ENCODE data around the gene GID4. TPM values are rescaled to one million over a fixed set of nuclear protein-coding genes. Genes with fewer than 3 reads are reported as not detected.

The GID4 gene
- total RNA-seq, 4 donors from 2014 or later: 13.9 to 23.5 (median 17.6) TPM

GRCh38 chr17:18105595-18105994, 66.4 kb downstream of the GID4 start:
- DNase-seq (ENCODE audit: low spot score in 2 of 2): no peak
- no peak for TF ChIP-seq POLR2A (IDR thresholded peaks at IDR 0.05)
- TF ChIP-seq, protein P1, sequence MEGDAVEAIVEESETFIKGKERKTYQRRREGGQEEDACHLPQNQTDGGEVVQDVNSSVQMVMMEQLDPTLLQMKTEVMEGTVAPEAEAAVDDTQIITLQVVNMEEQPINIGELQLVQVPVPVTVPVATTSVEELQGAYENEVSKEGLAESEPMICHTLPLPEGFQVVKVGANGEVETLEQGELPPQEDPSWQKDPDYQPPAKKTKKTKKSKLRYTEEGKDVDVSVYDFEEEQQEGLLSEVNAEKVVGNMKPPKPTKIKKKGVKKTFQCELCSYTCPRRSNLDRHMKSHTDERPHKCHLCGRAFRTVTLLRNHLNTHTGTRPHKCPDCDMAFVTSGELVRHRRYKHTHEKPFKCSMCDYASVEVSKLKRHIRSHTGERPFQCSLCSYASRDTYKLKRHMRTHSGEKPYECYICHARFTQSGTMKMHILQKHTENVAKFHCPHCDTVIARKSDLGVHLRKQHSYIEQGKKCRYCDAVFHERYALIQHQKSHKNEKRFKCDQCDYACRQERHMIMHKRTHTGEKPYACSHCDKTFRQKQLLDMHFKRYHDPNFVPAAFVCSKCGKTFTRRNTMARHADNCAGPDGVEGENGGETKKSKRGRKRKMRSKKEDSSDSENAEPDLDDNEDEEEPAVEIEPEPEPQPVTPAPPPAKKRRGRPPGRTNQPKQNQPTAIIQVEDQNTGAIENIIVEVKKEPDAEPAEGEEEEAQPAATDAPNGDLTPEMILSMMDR (IDR thresholded peaks at IDR 0.05): no peak
- TF ChIP-seq EP300 (IDR thresholded peaks at IDR 0.05): no peak
- TF ChIP-seq POLR2AphosphoS5 (IDR thresholded peaks at IDR 0.05): no peak
- H3K27ac ChIP-seq: no peak overlapping the region
- no peak overlapping the region for H3K4me3 ChIP-seq
- WGBS: 82% methylated on average over 6 of the region's 6 CpGs
- no peaks in the 10 kb centered on the region for H3K9me3 ChIP-seq
- H3K36me3 ChIP-seq: peaks cover 66% of the 10 kb centered on the region
- H3K27me3 ChIP-seq: no peaks in the 10 kb centered on the region
- no peaks in the 10 kb centered on the region for H3K4me1 ChIP-seq

- no peak for DNase-seq (ENCODE audit: low spot score in 2 of 2)
- Histone ChIP-seq H3K27ac (no peak overlapping the region), H3K4me3 (no peak overlapping the region), H3K27me3 (no peaks in the 10 kb centered on the region), H3K4me1 (no peaks in the 10 kb centered on the region), H3K9me3 (no peaks in the 10 kb centered on the region), H3K36me3 (peaks cover 60% of the 10 kb centered on the region)
- TF ChIP-seq POLR2AphosphoS5 (IDR thresholded peaks at IDR 0.05): no peak
- no peak for TF ChIP-seq POLR2A (IDR thresholded peaks at IDR 0.05)
- TF ChIP-seq, protein P1 (IDR thresholded peaks at IDR 0.05): no peak
- no peak for TF ChIP-seq EP300 (IDR thresholded peaks at IDR 0.05)
- WGBS: 80% methylated on average over 8 of the region's 9 CpGs
Measured at GRCh38 chr17:18106211-18106610, 67.0 kb downstream of the GID4 start.

GRCh38 chr17:18107061-18107790, 68.0 kb downstream of the GID4 start:
- Histone ChIP-seq H3K27me3 (no peaks in the 10 kb centered on the region), H3K4me1 (no peaks in the 10 kb centered on the region), H3K9me3 (no peaks in the 10 kb centered on the region), H3K4me3 (no peak overlapping the region), H3K27ac (no peak overlapping the region), H3K36me3 (peaks cover 50% of the 10 kb centered on the region)
- DNase-seq (ENCODE audit: low spot score in 2 of 2): no peak
- 84% methylated on average over 5 of the region's 14 CpGs for WGBS
- no peak for TF ChIP-seq EP300 (IDR thresholded peaks at IDR 0.05)
- TF ChIP-seq POLR2A (IDR thresholded peaks at IDR 0.05): no peak
- TF ChIP-seq POLR2AphosphoS5 (IDR thresholded peaks at IDR 0.05): no peak
- TF ChIP-seq, protein P1 (IDR thresholded peaks at IDR 0.05): no peak

DNA sequence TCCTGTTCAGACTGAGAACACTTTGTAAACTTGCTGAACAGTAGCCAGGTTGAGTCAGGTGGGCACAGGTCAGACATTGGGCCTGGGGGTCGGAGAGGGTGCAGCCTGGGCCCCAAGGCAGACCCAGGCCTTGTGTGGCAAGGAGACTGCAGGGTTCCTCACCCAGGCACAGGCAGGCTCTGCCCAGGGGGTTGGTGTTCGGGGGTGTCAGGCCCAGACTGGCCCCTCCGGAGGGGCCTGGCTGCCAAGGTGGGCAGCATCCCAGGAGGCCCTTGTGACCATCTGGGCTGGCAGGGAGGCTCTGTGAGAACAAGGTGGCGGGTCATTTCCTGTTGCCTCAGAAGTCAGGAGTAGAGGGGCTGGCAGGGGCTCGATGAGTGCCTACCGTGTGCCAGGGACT, 68.8 kb downstream of the GID4 start:
- Histone ChIP-seq H3K27ac (no peak overlapping the region), H3K27me3 (no peaks in the 10 kb centered on the region), H3K4me1 (no peaks in the 10 kb centered on the region), H3K4me3 (no peak overlapping the region), H3K36me3 (peaks cover 46% of the 10 kb centered on the region), H3K9me3 (no peaks in the 10 kb centered on the region)
- WGBS: 79% methylated on average over 3 of the region's 6 CpGs
- no peak for TF ChIP-seq EP300 (IDR thresholded peaks at IDR 0.05)
- TF ChIP-seq POLR2A (IDR thresholded peaks at IDR 0.05): no peak
- TF ChIP-seq, protein P1 (IDR thresholded peaks at IDR 0.05): no peak
- TF ChIP-seq POLR2AphosphoS5 (IDR thresholded peaks at IDR 0.05): no peak
- DNase-seq (ENCODE audit: low spot score in 2 of 2): no peak

DNA sequence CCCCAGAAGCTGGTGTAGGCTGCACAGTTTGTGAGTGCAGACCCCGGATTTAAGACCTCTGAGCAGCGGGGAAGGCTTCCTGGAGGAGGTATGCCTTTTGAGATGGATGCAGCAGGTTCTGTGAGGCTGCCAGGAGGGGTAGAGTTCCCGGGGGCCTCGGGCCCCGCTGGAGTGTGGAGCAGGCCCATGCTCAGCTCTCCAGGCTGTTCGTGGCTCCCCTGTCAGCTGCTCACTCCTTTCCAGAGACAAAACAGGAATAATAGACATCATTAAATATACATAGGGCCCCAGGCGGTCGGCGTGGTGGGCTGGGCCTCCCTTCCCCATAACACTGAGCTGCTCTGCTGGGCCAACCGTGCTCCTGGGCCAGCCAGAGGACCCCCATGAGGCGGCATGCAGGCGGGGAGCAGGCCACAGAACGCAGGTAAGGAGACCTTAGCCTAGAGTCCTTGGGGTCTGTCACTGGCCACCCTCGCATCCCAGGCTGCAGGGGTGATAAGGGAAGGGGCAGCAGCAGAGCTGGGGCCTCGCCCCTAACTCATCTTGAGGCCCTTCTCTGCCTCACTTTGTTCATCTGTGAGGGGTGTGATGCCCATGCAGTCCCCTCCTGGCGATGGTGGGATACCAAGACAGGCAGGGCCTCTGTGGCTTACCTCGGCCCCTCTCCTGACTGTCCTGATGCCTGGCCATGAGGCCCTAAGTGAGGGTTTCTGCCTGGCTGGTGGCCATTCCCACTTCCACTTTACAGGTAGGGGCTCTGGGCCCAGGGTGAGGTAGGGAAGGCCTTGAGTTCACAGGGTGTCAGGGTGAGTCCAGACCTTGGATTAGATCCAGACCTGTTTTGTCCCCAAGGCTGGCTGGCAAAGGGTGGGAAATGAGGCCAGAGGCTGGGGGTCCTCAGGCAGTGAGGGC, 69.4 kb downstream of the GID4 start, which contains the start of gene MYO15A:
MYO15A (plus strand) TSS at position 356 of the 912 bp plus-strand sequence. CDS start 10,045 bp downstream, outside the sequence.
- Histone ChIP-seq H3K4me3 (no peak within 1 kb of the TSS), H3K36me3 (peaks cover 39% of the 10 kb centered on the region), H3K4me1 (no peaks in the 10 kb centered on the region), H3K9me3 (no peaks in the 10 kb centered on the region), H3K27me3 (no peaks in the 10 kb centered on the region), H3K27ac (no peak within 1 kb of the TSS)
- TF ChIP-seq, protein P1 (IDR thresholded peaks at IDR 0.05): no peak
- no peak for TF ChIP-seq POLR2A (IDR thresholded peaks at IDR 0.05)
- TF ChIP-seq EP300 (IDR thresholded peaks at IDR 0.05): no peak
- TF ChIP-seq POLR2AphosphoS5 (IDR thresholded peaks at IDR 0.05): no peak
- WGBS: 62% methylated on average over 9 of the region's 17 CpGs
- no peak for DNase-seq (ENCODE audit: low spot score in 2 of 2)
